OCI-LY1 (cell line): ENCODE results near the gene PCSK5.

Source experiments
- H2AFZ ChIP-seq: fragments of 200-600 bp; sonication (generic), shearing (Covaris generic); 2 replicates; pipeline ENCODE4 v1.6.0; 2014; ENCODE audit warnings: antibody characterized with exemption, mild to moderate bottlenecking, low read length
- H3F3A ChIP-seq: fragments of 200-600 bp; sonication (generic), shearing (Covaris generic); 2 replicates; pipeline ENCODE4 v1.6.0; 2014; ENCODE audit warnings: mild to moderate bottlenecking, antibody characterized with exemption, low read length, moderate library complexity; ENCODE audit not compliant: insufficient read depth
- H3K27ac ChIP-seq: fragments of 200-600 bp; sonication (generic); 2 replicates; pipeline ENCODE4 v1.5.1; 2014; ENCODE audit warnings: low read length, mixed run types, mild to moderate bottlenecking, low read depth; ENCODE audit not compliant: poor library complexity, severe bottlenecking
- H3K27me3 ChIP-seq: fragments of 200-600 bp; sonication (generic); 2 replicates; pipeline ENCODE4 v1.6.0; 2014; ENCODE audit warnings: antibody characterized with exemption, mild to moderate bottlenecking, low read length, moderate library complexity; ENCODE audit not compliant: insufficient read depth
- H3K36me3 ChIP-seq: fragments of 200-600 bp; sonication (generic); 2 replicates; pipeline ENCODE4 v1.6.1; 2014; ENCODE audit warnings: mild to moderate bottlenecking, antibody characterized with exemption, low read length, moderate library complexity, mixed read lengths; ENCODE audit not compliant: insufficient read depth
- H3K4me1 ChIP-seq: fragments of 200-600 bp; sonication (generic); 2 replicates; pipeline ENCODE4 v1.5.1; 2014; ENCODE audit warnings: mild to moderate bottlenecking, low read length, moderate library complexity; ENCODE audit not compliant: insufficient read depth, severe bottlenecking
- H3K4me2 ChIP-seq: fragments of 200-600 bp; sonication (generic), shearing (Covaris generic); 2 replicates; pipeline ENCODE4 v1.6.1; 2014; ENCODE audit warnings: low read length
- H3K4me3 ChIP-seq: fragments of 200-600 bp; sonication (generic); 2 replicates; pipeline ENCODE4 v1.5.1; 2014; ENCODE audit warnings: low read length, low read depth, mild to moderate bottlenecking, mixed read lengths; ENCODE audit not compliant: poor library complexity, severe bottlenecking
- H3K79me2 ChIP-seq: fragments of 200-600 bp; shearing (Covaris generic); 2 replicates; pipeline ENCODE4 v1.6.1; 2016; ENCODE audit warnings: mixed run types, low read length, mixed read lengths; ENCODE audit not compliant: insufficient read depth
- H3K9ac ChIP-seq: fragments of 200-600 bp; sonication (generic), shearing (Covaris generic); 2 replicates; pipeline ENCODE4 v1.6.1; 2014; ENCODE audit warnings: mild to moderate bottlenecking, low read length, mixed read lengths
- H3K9me2 ChIP-seq: fragments of 200-600 bp; sonication (generic), shearing (Covaris generic); 2 replicates; pipeline ENCODE4 v1.6.1; 2014; ENCODE audit warnings: low read depth, mild to moderate bottlenecking, low read length, mixed read lengths
- H3K9me3 ChIP-seq: fragments of 200-600 bp; shearing (Covaris generic); 2 replicates; pipeline ENCODE4 v1.6.1; 2014; ENCODE audit warnings: low read length, mixed read lengths
- H4K20me1 ChIP-seq: fragments of 200-600 bp; sonication (generic), shearing (Covaris generic); 2 replicates; pipeline ENCODE4 v1.6.0; 2016; ENCODE audit warnings: mild to moderate bottlenecking, low read length; ENCODE audit not compliant: insufficient read depth
- CTCF ChIP-seq: fragments of 200-600 bp; sonication (generic), shearing (Covaris generic); IDR thresholded peaks from 2 replicates; pipeline ENCODE4 v1.5.1; 2017; ENCODE audit warnings: mild to moderate bottlenecking, antibody characterized with exemption, low read length, moderate library complexity, mixed read lengths
- EZH2 ChIP-seq: fragments of 200-600 bp; sonication (generic), shearing (Covaris generic); IDR thresholded peaks from 2 replicates; pipeline ENCODE4 v1.8.0; 2017; ENCODE audit warnings: borderline replicate concordance, mixed run types, mild to moderate bottlenecking, antibody characterized with exemption, low read length, moderate library complexity, mixed read lengths

Gene PCSK5

DNA sequence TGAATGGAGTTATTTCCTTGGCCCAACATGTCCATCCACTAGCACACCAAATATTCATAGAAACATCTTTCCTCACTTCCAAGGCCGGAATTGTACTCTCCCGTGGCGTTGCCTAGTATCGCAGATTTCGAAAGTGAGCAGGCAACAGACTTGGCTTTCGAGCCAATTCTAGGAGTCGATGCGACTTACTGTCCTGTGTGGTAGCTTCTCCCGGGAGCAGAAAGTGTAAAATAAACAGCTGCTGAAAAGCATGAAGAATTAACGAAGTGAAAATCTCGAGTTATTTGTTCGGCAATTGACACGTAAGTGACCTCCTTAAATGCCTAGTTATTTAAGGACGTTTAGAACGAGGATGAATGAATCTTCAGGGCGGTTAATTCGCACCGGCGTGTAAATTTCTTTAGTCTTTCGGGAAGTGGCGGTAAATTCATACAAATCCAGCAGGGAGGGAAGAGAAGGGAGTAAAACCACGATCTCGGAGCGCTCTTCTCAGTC is 449 bp upstream of the PCSK5 start:
- no peaks in the 10 kb centered on the region for H3K36me3 ChIP-seq
- no peaks in the 10 kb centered on the region for H3K79me2 ChIP-seq
- H3K4me3 ChIP-seq, result no peak overlapping the region
- H3K27ac ChIP-seq, result no peak overlapping the region
- H3K4me2 ChIP-seq, result no peak overlapping the region
- no peaks in the 10 kb centered on the region for H3K27me3 ChIP-seq
- H3F3A ChIP-seq, result no peaks in the 10 kb centered on the region
- H3K9me3 ChIP-seq, result no peaks in the 10 kb centered on the region
- H2AFZ ChIP-seq, result no peak overlapping the region
- no peak overlapping the region for H3K9ac ChIP-seq
- H4K20me1 ChIP-seq, result no peaks in the 10 kb centered on the region
- H3K4me1 ChIP-seq, result no peaks in the 10 kb centered on the region
- no peaks in the 10 kb centered on the region for H3K9me2 ChIP-seq
- TF ChIP-seq EZH2 (no peak), CTCF (no peak)

GRCh38 chr9:75891277-75891741 is 836 bp downstream of the PCSK5 start:
- H3K27ac ChIP-seq, result no peak overlapping the region
- H3K36me3 ChIP-seq, result no peaks in the 10 kb centered on the region
- no peak overlapping the region for H3K4me2 ChIP-seq
- no peaks in the 10 kb centered on the region for H3K27me3 ChIP-seq
- no peak overlapping the region for H2AFZ ChIP-seq
- H3K4me3 ChIP-seq, result no peak overlapping the region
- no peak overlapping the region for H3K9ac ChIP-seq
- no peaks in the 10 kb centered on the region for H3F3A ChIP-seq
- H4K20me1 ChIP-seq, result no peaks in the 10 kb centered on the region
- no peak for TF ChIP-seq EZH2
- no peak for TF ChIP-seq CTCF
- no peaks in the 10 kb centered on the region for H3K79me2 ChIP-seq
- H3K9me3 ChIP-seq, result no peaks in the 10 kb centered on the region
- H3K9me2 ChIP-seq, result no peaks in the 10 kb centered on the region
- H3K4me1 ChIP-seq, result no peaks in the 10 kb centered on the region

GRCh38 chr9:75891771-75892215 is 1.3 kb downstream of the PCSK5 start:
- Histone ChIP-seq H3F3A (no peaks in the 10 kb centered on the region), H3K4me3 (no peak overlapping the region), H3K9me3 (no peaks in the 10 kb centered on the region), H3K9ac (no peak overlapping the region), H3K79me2 (no peaks in the 10 kb centered on the region), H3K27ac (no peak overlapping the region), H3K27me3 (no peaks in the 10 kb centered on the region), H2AFZ (no peak overlapping the region), H4K20me1 (no peaks in the 10 kb centered on the region), H3K36me3 (no peaks in the 10 kb centered on the region), H3K4me2 (no peak overlapping the region), H3K9me2 (no peaks in the 10 kb centered on the region), H3K4me1 (no peaks in the 10 kb centered on the region)
- TF ChIP-seq CTCF (no peak), EZH2 (no peak)
